Hepatocyte (in vitro differentiated cells): ENCODE measurements around the gene HOTAIR. TPM values are rescaled to one million over a fixed set of nuclear protein-coding genes. Genes with fewer than 3 reads are reported as not detected.

Experiments used
- DNase-seq: peaks from one replicate; pipeline ENCODE4 v3.0.0-alpha.2; 2016; ENCODE audit warnings: low spot score
- H2AFZ ChIP-seq: fragments of 200-600 bp; sonication (generic); 2 replicates; pipeline ENCODE4 v1.6.0; 2016; ENCODE audit warnings: antibody characterized with exemption, mild to moderate bottlenecking
- H3K27ac ChIP-seq: fragments of 200-600 bp; sonication (generic); 2 replicates; pipeline ENCODE4 v1.5.1; 2016; ENCODE audit warnings: mild to moderate bottlenecking
- H3K27me3 ChIP-seq: fragments of 200-600 bp; sonication (generic); 2 replicates; pipeline ENCODE4 v1.6.1; 2016
- H3K36me3 ChIP-seq: fragments of 200-600 bp; sonication (generic); replicated peaks from 2 replicates; pipeline ENCODE4 v1.5.1; 2016; ENCODE audit warnings: low read depth; ENCODE audit not compliant: insufficient read depth
- H3K4me1 ChIP-seq: fragments of 200-600 bp; sonication (generic); 2 replicates; pipeline ENCODE4 v1.5.1; 2016; ENCODE audit warnings: mild to moderate bottlenecking, moderate library complexity; ENCODE audit not compliant: insufficient read depth
- H3K4me2 ChIP-seq: fragments of 200-600 bp; sonication (generic); 2 replicates; pipeline ENCODE4 v1.6.0; 2016
- H3K4me3 ChIP-seq: fragments of 200-600 bp; sonication (generic); 2 replicates; pipeline ENCODE4 v1.5.1; 2016; ENCODE audit warnings: mild to moderate bottlenecking
- H3K79me2 ChIP-seq: fragments of 200-600 bp; sonication (generic); 2 replicates; pipeline ENCODE4 v1.6.0; 2017; ENCODE audit warnings: mild to moderate bottlenecking
- H3K9me2 ChIP-seq: fragments of 200-600 bp; sonication (generic); replicated peaks from 2 replicates; pipeline ENCODE4 v1.6.0; 2017; ENCODE audit warnings: mild to moderate bottlenecking; ENCODE audit not compliant: insufficient read depth
- H3K9me3 ChIP-seq: fragments of 200-600 bp; sonication (generic); 2 replicates; pipeline ENCODE4 v1.5.1; 2016; ENCODE audit warnings: low read depth, mild to moderate bottlenecking
- H4K20me1 ChIP-seq: fragments of 200-600 bp; sonication (generic); 2 replicates; pipeline ENCODE4 v1.6.0; 2016; ENCODE audit warnings: mild to moderate bottlenecking; ENCODE audit not compliant: insufficient read depth, poor library complexity, severe bottlenecking
- CTCF ChIP-seq: fragments of 200-600 bp; sonication (generic); IDR thresholded peaks from 2 replicates; pipeline ENCODE4 v1.5.1; 2016; ENCODE audit warnings: antibody characterized with exemption, mild to moderate bottlenecking; ENCODE audit not compliant: poor library complexity
- EZH2 ChIP-seq: fragments of 200-600 bp; sonication (generic); IDR thresholded peaks from 2 replicates; pipeline ENCODE4 v1.6.1; 2016; ENCODE audit warnings: antibody characterized with exemption, mild to moderate bottlenecking, borderline replicate concordance
- EZH2phosphoT487 ChIP-seq: fragments of 200-600 bp; sonication (generic); IDR thresholded peaks from one replicate; pipeline ENCODE4 v1.6.1; 2018; ENCODE audit warnings: antibody characterized with exemption, mild to moderate bottlenecking, low read depth, moderate library complexity; ENCODE audit not compliant: unreplicated experiment, severe bottlenecking
- WGBS: methylation state at CpG from one replicate; pipeline ENCODE4 v1.1.6; 2016; ENCODE audit warnings: low lambda C conversion rate; ENCODE audit errors: missing lambda C conversion rate; 5-methylcytosine and 5-hydroxymethylcytosine counted together
- polyA plus RNA-seq: library from polyadenylated mRNA; unstranded; fragments of >200 nt; fragmentation: Nextera tagmentation; extraction: Ambion mirVana; gene quantifications from 2 replicates; pipeline ENCODE4 v1.2.1, GENCODE V29; 2016
- total RNA-seq: library from RNA; depleted of rRNA; stranded (reverse); fragments of >200 nt; gene quantifications from 2 replicates; pipeline ENCODE4 v1.2.3, GENCODE V29; 2014

HOTAIR gene
- total RNA-seq (0.32 and 0.90 TPM in 2 replicates), polyA plus RNA-seq (0.82 TPM in 1 of 2 replicates, not detected in the other)

- Histone ChIP-seq H3K27me3 (peaks cover 91% of the 10 kb centered on the region), H3K4me2 (peak within 1 kb of the TSS; percentile 88), H3K27ac (peak within 1 kb of the TSS; percentile 52), H3K9me2 (no peaks in the 10 kb centered on the region), H3K36me3 (no peaks in the 10 kb centered on the region), H4K20me1 (no peaks in the 10 kb centered on the region), H3K79me2 (no peaks in the 10 kb centered on the region), H2AFZ (peak within 1 kb of the TSS; percentile 81), H3K4me1 (peaks cover 30% of the 10 kb centered on the region), H3K9me3 (no peaks in the 10 kb centered on the region), H3K4me3 (peak within 1 kb of the TSS; percentile 44)
- TF ChIP-seq EZH2, result peak; percentile 77
- TF ChIP-seq EZH2phosphoT487, result no peak
- peak; percentile 49 for DNase-seq
- 3% methylated on average over 46 of the region's 63 CpGs for WGBS
Observed at GRCh38 chr12:53974084-53975063, at the start of gene HOTAIR. TSS of gene HOTAIR (minus strand) at chr12:53974954.

- DNase-seq, result no peak
- H3K4me1 ChIP-seq, result peaks cover 29% of the 10 kb centered on the region
- H3K9me3 ChIP-seq, result no peaks in the 10 kb centered on the region
- H3K4me2 ChIP-seq, result peak overlapping the region; percentile 70
- no peak overlapping the region for H2AFZ ChIP-seq
- no peaks in the 10 kb centered on the region for H3K9me2 ChIP-seq
- H3K4me3 ChIP-seq, result no peak overlapping the region
- H3K27ac ChIP-seq, result no peak overlapping the region
- peaks cover 62% of the 10 kb centered on the region for H3K79me2 ChIP-seq
- H3K27me3 ChIP-seq, result peaks cover 97% of the 10 kb centered on the region
- H4K20me1 ChIP-seq, result no peaks in the 10 kb centered on the region
- H3K36me3 ChIP-seq, result no peaks in the 10 kb centered on the region
- TF ChIP-seq EZH2, result no peak
- peak; percentile 34 for TF ChIP-seq EZH2phosphoT487
- no peak for TF ChIP-seq CTCF
- 12% methylated on average over 17 of the region's 17 CpGs for WGBS
Observed at GRCh38 chr12:54024127-54024526, 49.4 kb upstream of the HOTAIR start.

DNA sequence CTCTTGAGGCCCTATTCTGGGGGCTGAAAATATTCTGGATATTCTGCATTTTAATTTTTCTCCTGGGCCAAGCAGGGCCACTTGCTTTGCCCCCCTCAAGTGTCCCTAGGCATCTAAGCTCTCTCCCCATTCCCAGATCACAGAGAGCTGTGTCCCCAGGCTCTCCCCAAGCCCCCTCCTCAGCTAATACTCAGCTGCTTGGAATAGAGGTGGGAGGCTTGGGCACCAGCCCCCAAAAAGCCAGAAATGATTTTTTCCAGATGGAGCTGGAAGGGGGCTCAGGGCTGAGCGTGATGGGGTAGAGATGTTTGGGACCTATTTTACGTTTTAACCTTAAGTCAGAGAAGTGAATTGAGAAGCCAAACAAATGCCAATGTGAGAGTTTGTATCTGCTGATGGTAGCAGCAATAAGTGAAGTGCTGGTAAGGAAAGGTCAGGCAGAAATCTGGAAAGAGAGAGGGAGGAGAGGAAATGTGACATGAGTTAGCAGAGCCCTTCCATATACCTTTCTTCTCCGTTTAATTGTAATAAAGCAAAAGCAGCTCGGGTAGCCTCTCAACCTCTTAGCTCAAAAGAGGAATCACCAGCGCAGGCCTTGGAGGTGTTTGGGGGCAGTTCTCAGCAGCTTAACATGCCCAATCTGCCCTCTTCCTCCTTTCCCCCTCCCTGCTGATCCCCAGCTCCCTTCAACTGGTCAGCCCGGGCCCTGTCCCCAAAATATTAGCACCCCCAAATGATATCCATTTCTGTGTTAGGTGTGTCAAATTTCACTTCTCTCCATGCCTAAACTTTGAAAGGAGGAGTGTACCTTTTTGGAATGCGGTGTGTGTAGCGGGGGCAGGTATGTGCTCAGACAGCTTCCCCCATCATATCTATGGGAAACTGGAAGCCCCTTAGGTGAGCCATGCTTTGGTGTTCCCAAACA, 48.5 kb upstream of the HOTAIR start:
- Histone ChIP-seq H3K79me2 (peaks cover 67% of the 10 kb centered on the region), H3K9me3 (no peaks in the 10 kb centered on the region), H2AFZ (no peak overlapping the region), H3K36me3 (no peaks in the 10 kb centered on the region), H3K4me2 (peak overlapping the region; percentile 70), H3K9me2 (no peaks in the 10 kb centered on the region), H4K20me1 (no peaks in the 10 kb centered on the region), H3K4me1 (peaks cover 27% of the 10 kb centered on the region), H3K27ac (no peak overlapping the region), H3K4me3 (no peak overlapping the region), H3K27me3 (peaks cover 95% of the 10 kb centered on the region)
- no peak for DNase-seq
- WGBS, result 25% methylated on average over 8 of the region's 8 CpGs
- TF ChIP-seq EZH2, result peak; percentile 36
- no peak for TF ChIP-seq CTCF
- TF ChIP-seq EZH2phosphoT487, result no peak
